ENCODE results near the gene CYP39A1.

GRCh38 chr6:46687619-46688097, 35.0 kb upstream of the CYP39A1 start, which contains the start of gene TDRD6:
- TF ChIP-seq CTCF (IDR thresholded peaks at IDR 0.05) (no peak), POLR2A (IDR thresholded peaks at IDR 0.05) (no peak)

Data from body of pancreas (tissue), 4 donors.